ENCODE results near the gene RHOT1. TPM values are rescaled to one million over a fixed set of nuclear protein-coding genes. Genes with fewer than 3 reads are reported as not detected.

RHOT1 gene
- total RNA-seq, 6 experiments from 2014 or later: 20.8 to 26.8 (median 23.6) TPM

- Mint-ChIP-seq H3K27ac (no peak overlapping the region), H3K36me3 (ENCODE audit: low read depth) (no peaks in the 10 kb centered on the region), H3K27me3 (ENCODE audit: insufficient read depth) (peaks cover 3% of the 10 kb centered on the region), H3K4me1 (ENCODE audit: low read depth) (no peaks in the 10 kb centered on the region), H3K9me3 (no peaks in the 10 kb centered on the region), H3K4me3 (no peak overlapping the region)
- no peak for TF ChIP-seq CTCF (IDR thresholded peaks at IDR 0.05)
- DNase-seq: no peak
Measured at GRCh38 chr17:32240750-32241149, 98.4 kb downstream of the RHOT1 start.

DNA sequence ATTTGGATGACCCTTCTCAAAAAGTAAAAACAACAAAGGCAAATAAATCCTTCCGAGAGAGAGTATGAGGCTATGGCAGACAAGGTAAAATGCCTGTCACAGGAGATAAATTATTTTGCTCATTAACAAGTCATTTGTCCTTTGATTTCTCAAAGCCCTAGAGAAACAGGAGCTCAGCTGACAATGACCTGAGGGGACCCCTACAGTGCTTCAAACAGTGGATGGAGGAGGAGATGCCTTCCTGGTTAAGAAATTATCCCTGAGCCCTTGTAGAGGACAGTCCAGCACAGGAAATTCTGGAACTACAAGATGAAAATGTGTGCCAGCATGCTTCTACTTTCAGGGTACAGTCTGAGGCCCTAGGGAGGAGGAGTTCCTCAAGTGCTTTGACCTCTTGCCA is 99.3 kb downstream of the RHOT1 start:
- Mint-ChIP-seq H3K4me3 (no peak overlapping the region), H3K27me3 (ENCODE audit: insufficient read depth) (peaks cover 5% of the 10 kb centered on the region), H3K4me1 (ENCODE audit: low read depth) (no peaks in the 10 kb centered on the region), H3K27ac (no peak overlapping the region), H3K9me3 (no peaks in the 10 kb centered on the region), H3K36me3 (ENCODE audit: low read depth) (no peaks in the 10 kb centered on the region)
- TF ChIP-seq CTCF (IDR thresholded peaks at IDR 0.05): no peak
- DNase-seq: no peak

GRCh38 chr17:32249475-32249874 is 107.2 kb downstream of the RHOT1 start:
- Mint-ChIP-seq H3K27me3 (ENCODE audit: insufficient read depth) (peaks cover 8% of the 10 kb centered on the region), H3K36me3 (ENCODE audit: low read depth) (no peaks in the 10 kb centered on the region), H3K9me3 (no peaks in the 10 kb centered on the region), H3K27ac (no peak overlapping the region), H3K4me1 (ENCODE audit: low read depth) (no peaks in the 10 kb centered on the region), H3K4me3 (no peak overlapping the region)
- TF ChIP-seq CTCF (IDR thresholded peaks at IDR 0.05): no peak
- DNase-seq: no peak

GRCh38 chr17:32253117-32253611 is 110.9 kb downstream of the RHOT1 start:
- DNase-seq: peak; percentile 70
- peak; percentile 94 for TF ChIP-seq CTCF (IDR thresholded peaks at IDR 0.05)
- Mint-ChIP-seq H3K4me3 (no peak overlapping the region), H3K27me3 (ENCODE audit: insufficient read depth) (peaks cover 9% of the 10 kb centered on the region), H3K36me3 (ENCODE audit: low read depth) (no peaks in the 10 kb centered on the region), H3K9me3 (no peaks in the 10 kb centered on the region), H3K4me1 (ENCODE audit: low read depth) (no peaks in the 10 kb centered on the region), H3K27ac (no peak overlapping the region)

- H3K9me3 Mint-ChIP-seq: no peaks in the 10 kb centered on the region
- peaks cover 10% of the 10 kb centered on the region for H3K4me1 Mint-ChIP-seq (ENCODE audit: low read depth)
- no peak overlapping the region for H3K4me3 Mint-ChIP-seq
- no peak for TF ChIP-seq CTCF (IDR thresholded peaks at IDR 0.05)
- no peak for DNase-seq
- H3K27me3 Mint-ChIP-seq (ENCODE audit: insufficient read depth): peaks cover 17% of the 10 kb centered on the region
- H3K36me3 Mint-ChIP-seq (ENCODE audit: low read depth): no peaks in the 10 kb centered on the region
- no peak overlapping the region for H3K27ac Mint-ChIP-seq
Measured at GRCh38 chr17:32256012-32256700, 113.9 kb downstream of the RHOT1 start.
